Measurements from ENCODE around the gene ABLIM1. TPM values are rescaled to one million over a fixed set of nuclear protein-coding genes. Genes with fewer than 3 reads are reported as not detected.

Gene ABLIM1
- total RNA-seq, 1 experiment from 2014 or later, result 2.3 TPM

DNA sequence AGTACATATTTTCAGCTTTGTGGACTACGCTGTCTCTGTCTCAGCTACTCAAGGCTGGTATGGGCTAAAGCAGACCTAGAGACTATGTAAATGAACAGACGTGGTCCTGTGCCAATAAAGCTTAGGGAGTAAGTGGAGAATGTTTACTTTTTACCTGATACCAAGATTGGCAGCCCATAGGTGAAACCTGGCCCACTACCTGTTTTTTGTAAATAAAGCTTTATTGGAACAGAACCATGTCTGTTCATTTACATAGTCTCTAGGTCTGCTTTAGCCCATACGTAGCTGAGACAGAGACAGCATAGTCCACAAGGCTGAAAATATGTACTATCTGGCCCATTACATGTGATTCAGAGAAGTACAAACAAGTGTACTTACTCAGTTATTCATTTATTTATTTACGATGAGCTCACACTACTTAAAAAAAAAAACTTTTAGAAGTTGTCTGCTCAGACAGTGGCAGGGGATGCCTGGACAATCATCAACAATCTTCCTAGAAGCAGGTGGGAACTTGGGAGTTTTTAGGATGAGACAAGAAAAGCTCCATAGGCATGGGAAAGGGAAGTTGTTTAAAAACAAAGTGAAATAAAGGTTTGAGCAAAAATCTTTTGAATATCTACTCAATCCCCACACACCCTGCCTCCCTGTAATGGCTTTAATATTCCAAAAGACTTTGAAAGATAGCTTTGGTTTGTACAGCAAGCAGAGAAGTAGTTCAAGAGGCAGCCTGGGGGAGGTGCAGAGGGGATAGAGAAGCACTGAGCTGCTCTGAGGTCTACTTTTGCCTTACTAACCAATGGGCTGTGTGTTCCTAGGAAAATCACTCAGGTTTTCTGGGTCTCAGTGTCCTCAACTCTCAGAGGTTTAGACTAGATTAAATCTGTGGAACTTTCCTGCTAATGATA, 139.4 kb downstream of the ABLIM1 start:
- DNase-seq (ENCODE audit: low spot score), result no peak

DNA sequence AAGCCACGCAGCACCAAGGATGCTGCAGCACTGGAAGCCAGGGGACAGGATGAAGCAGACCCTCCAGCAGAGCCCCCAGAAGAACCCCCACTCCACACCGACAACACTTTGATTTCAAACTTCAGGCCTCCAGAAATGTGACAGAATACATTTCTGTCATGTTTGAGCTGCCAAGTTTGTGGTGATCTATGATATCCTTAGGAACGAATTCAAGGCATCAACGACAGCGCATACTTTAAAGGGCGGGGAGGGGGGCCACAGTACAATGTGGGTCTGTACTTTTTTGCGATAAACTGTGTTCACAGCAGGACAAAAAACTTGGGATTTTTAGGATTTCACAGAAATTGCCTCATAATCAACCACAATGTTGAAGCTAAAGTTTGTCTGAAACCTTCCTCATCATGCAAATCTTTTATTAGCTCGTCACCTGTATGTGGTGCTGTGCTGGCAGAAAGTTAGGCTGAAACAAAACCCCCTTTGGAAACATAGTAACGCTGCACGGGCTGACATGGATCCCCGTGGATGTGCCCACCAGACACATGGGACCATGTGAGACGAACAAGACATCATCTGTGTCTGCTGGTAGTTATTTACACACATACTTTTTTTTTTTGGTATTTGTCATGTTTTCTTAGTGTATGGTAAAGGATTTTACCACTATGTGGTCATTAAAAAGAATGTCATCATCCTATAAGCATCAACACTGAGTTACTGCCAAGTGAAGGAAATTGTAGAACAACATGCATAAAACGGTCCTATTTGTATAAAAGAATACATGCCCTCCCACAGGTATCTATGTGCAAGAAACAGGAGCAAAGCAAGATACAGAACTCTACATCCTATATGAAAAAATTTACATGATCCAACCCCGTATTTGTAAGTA, 140.5 kb downstream of the ABLIM1 start:
- DNase-seq (ENCODE audit: low spot score), result no peak

DNA sequence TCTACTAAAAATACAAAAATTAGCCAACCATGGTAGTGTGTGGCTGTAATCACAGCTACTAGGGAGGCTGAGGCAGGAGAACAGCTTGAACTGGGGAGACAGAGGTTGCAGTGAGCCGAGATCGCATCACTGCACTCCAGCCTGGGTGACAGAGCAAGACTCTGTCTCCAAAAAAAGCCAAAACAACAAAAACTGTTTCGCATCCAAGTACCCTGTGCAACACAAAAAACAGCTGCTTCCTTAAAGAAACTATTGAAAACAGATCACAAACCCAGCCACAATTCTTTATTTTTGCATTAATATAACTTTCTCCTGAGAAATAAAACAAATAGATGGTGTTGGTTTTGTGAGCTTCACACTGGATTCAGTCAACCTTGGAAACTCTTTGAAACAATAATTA, 141.7 kb downstream of the ABLIM1 start:
- no peak for DNase-seq (ENCODE audit: low spot score)

DNA sequence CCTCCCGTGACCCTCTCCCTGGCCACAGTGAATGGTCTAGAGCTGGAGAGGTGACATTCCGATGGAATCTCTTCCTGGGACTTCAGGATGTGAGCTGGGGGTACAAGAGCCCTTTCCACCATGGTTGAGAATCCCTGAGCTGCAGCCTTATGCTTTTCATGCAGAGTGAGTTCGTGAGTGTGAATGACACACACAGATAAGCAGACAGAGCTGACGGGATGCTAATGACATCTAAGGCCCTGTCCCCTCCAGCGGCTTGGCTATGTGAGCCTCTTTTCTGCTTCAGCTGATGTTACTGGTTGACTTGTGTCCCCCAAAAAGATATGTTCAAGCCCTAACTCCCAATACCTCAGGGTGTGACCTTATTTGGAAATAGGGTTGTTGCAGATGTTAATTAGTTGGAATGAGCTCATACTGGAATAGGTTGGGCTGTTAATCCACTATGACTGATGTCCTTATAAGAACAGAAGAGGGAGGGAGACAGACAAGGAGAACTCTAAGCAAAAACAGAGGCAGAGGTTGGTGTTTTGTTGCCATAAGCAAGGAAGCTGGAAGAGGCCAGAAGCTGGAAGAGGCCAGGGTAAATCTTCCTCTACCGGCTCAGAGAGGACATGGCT, 142.7 kb downstream of the ABLIM1 start:
- DNase-seq (ENCODE audit: low spot score), result no peak

DNA sequence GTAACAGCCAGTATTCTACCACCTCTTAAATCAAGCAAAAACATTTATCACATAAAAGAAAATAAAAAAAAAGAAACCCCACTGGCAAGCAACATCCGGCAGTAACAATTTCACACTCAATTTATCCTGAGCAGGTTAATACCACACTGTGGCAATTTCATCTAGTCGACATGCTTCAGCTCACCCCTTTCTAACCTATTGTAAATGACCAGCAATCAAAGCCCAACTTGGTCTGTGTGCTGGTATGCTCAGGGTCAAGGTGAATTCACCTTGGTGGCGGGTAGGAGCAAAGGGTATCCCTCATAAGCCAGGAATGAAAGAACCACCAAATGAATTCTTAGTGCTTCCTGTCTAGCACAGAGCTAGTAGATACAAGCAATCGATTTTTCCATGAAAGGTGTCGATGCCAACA, 144.7 kb downstream of the ABLIM1 start:
- DNase-seq (ENCODE audit: low spot score), result no peak

DNA sequence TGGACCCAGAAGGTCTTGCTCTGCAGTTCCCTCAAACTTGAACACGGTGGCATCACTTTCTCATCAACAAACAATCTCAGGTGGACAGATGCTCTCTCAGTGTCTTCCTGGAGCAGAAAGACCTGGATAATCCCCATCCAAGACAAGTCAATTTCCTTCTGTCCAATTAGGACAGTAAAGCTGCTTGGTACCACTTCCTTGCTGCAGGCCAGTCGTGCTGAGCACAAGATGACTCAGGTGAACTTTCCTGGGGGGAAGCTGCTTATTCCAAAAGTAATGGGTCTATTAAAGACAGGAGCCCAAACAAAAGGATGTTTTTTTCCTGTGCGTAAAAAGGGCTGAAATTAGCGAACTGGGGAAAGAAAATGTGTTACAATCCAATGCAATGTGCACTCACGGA, 146.2 kb downstream of the ABLIM1 start:
- no peak for DNase-seq (ENCODE audit: low spot score)

DNA sequence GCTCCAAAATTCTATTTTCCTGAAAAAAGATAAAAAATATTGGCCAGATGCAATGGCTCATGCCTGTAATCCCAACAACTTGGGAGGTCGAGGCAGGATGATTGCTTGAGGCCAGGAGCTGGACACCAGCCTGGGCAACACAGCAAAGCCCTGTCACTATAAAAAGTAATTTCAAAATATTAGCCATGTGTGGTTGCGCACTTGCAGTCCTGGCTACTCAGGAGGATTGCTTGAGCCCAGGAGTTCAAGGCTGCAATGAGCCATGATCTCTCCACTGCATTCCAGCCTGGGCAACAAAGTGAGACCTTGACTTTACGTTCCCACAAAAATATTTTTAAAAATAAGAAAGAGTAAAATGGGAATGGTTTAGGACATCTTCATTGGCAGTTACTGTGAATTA, 149.7 kb downstream of the ABLIM1 start:
- no peak for DNase-seq (ENCODE audit: low spot score)

DNA sequence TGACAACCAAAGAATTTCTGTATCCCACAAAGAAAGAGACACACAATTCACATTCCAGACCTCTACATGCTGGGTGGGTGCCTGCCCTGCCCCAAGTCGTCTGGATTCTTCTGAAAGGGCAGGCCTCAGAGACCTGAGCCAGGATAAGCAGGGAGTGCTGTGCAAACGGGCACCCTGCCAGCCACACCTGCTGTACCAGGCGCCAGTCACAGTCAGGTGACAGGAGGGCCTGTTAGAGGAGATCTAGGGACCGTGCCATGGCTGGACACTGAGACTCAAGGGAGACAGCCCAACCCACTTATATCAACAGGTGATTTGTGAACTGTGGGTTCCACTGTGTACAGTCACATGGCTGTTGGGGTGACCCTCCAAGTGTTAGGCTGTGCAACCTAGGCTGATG, 150.6 kb downstream of the ABLIM1 start:
- DNase-seq (ENCODE audit: low spot score), result no peak

DNA sequence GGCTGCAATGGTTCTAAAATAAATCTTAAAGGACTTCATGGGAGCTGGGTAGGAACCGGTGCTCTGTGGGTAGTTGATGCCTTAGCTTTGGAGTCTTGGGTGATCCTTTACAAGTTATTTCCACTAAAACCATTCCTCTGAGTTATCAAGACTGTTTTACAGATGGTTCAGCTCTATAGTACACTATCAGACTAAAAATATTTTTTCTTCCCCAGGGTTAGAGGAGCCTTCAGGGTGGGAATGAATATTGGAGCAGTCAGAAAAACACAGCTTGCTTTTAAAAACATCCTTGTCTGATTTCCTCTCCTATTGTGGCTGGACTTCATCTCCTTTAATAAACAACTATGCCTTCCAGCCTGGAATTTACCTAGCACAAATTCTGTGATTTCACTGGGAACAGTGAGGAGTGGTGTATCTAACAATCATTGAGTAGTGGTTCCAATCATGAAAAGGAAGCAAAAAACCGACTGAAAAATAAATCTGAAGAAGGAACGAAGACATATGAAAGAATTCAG, 151.1 kb downstream of the ABLIM1 start:
- DNase-seq (ENCODE audit: low spot score), result no peak

DNA sequence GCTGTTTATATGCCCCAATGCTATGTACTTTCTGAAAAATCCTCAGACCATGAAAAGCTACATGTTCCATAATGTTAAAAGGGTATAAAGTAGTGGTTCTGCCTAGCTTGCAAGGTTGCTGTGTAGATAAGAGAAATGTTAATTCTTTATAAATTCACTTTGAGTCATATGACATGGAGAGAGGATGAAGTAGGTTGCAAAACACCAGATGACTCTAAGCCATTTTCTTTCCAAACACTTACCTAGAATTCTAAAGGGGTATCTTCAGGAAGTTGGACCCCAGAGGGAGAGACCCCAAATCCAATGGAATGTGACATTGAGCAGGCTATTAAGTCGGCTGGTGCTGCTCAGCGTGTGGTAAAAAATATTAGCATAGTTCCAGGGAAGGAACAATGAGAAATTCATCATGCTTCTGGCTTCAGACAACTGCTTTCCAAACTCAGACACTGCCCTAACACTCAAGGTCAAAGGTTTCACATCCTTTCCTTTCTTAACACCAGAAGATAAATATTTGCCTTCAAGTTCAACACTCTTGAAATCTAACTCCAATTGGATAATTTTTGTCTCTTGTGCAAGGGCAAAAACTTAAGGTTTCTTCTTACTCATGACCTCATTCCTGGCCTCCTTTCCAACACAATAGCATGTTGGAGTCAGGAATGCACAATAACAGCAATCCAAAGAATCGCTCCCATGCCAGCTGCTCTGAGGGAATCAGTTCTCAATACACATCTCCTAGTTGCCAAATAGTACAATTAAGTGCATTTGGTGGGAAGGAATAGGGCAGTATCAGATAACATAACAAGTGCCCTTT, 153.1 kb downstream of the ABLIM1 start:
- DNase-seq (ENCODE audit: low spot score), result no peak

DNA sequence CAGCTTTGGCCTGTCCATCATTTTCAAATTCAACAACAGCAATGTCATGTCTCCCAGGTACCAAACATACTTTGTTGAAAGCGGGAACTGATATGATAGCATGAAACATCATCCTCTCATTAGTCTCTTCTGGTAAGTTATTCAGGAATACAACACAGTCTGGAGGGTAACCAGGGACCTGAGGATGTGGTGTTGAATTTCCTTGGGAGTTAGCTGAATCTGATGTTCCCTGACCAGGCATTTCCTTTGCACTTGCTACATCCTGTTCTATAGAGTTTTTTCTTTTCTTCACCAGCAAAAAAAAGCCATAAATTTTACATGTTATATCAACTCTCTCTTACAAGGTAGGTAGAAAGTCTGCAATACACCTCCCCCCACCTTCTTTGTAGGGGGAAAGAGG, 156.0 kb downstream of the ABLIM1 start:
- DNase-seq (ENCODE audit: low spot score), result no peak

DNA sequence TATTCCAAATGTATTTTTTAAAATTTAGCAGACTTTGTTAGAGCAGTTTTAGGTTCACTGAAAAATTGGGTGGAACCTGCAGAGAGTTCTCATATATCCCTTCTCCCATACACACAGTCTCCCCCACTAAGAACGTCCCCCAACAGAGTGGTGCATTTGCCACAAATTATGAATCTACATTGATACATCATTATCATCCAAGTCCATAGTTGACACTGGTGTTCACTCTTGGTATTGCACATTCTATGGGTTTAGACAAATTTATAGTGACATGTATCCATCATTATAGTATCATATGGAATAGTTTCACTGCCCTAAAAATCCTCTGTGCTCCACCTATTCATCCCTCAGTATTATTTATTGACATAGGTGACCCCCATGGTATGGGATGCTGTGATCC, 156.4 kb downstream of the ABLIM1 start:
- DNase-seq (ENCODE audit: low spot score), result no peak

DNA sequence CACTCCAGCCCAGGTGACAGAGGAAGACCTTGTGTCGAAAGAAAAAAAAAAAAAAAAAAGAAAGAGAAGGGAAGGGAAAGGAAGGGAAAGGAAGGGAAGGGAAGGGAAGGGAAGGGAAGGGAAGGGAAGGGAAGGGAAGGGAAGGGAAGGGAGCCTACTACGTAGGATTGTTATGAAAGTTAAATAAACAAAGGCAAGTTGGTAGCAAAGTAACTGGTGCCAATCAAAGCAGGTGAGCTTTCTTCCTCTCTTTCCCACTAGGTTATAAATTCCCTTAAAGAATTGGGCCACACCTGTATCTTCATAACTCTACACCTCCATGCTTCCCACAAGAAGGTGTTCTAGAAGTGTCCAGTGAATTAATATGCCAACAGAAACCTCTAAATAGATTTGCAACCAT, 157.4 kb downstream of the ABLIM1 start:
- DNase-seq (ENCODE audit: low spot score), result no peak

DNA sequence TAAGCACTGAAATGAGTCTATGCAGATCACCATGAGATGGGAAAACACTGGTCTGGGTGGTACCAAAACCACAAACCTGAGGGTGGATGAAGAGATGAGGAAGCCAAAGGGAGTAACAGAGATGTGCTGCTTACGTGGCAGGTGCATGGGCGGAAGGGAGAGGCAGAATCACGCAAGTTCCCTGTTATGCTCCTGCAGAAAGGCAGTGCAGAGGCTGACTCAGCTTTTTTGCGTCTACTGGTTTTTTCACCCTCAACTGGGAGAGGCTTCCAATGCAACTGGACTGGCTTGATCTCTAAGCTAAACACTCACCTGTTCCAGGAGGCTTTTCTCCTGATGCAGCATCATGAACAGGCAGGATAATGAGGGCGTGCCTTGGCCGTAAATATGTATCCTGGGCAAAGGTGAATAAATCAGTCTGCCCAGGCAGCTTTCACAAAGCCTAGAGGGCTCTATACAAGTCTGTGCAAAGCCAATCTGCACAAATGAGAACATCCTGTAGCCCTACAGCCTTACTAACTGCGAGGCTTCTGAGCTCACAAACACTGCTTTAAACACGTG, 158.4 kb downstream of the ABLIM1 start:
- DNase-seq (ENCODE audit: low spot score), result no peak

DNA sequence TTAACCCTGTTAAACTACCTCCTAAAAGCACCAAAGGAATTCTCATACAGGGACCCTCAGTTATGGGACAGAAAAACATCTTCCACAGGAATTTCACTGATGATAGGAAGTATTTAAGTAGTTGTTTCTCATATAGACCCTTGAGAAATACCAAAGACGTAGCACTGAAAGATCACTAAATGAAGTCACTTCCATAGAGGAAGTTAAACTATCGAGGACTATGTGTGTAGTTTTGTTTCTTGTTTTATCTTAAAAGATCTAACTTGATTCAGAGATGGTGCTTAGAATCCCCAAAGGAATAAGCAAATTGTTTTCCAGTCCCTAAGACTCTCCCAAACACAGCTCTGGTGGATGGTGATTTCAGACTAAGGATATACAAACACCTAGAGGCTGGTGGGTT, 159.0 kb downstream of the ABLIM1 start:
- no peak for DNase-seq (ENCODE audit: low spot score)

DNA sequence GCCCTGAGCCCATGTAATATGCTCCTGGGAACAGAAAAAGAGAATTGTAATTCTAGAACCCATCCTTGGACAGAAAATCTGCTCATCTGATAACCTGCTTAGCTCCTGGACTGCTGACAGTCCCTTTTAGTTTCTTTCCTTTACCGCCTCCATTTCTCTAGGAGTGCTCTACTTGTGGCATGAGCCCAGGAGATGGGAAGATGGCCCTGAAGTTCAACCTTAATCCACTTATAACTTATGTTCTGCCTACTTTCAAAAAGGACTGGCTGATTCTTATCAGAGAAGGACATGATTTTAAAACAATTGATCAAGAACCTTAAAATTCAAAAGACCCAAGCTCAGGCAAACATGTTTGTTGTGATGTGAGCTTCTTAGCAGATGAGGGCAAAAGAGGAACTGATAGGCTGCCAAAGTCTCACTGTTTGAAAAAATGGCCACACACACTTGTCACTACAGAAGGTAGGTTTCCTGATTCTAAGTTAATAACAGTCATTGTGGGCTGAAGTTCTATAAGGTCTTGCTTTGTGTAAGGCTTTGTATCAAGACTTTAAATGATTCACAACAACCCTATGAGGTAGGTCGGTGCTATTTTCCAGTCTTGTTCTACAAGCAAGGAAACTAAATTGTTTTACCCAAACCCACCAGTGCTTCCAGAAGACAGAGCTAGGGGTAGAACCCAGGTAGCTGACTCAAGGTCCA, 159.5 kb downstream of the ABLIM1 start:
- no peak for DNase-seq (ENCODE audit: low spot score)

DNA sequence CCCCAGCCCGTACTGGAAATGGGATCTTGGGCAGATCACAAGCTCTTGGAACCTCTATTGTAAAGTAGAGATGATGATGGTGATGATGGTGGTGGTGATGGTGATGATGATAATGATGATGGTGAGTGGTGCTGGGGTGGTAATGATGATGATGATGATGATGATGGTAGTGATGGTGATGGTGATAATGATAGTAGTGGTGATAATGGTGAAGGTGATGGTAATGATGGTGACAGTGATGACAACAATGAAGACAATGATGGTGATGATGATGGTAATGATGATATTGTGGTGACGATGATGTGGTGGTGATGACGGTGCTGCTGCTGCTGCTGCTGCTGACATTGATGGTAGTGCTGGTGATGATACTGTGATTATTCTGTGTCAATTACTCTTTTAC, 162.8 kb downstream of the ABLIM1 start:
- no peak for DNase-seq (ENCODE audit: low spot score)

DNA sequence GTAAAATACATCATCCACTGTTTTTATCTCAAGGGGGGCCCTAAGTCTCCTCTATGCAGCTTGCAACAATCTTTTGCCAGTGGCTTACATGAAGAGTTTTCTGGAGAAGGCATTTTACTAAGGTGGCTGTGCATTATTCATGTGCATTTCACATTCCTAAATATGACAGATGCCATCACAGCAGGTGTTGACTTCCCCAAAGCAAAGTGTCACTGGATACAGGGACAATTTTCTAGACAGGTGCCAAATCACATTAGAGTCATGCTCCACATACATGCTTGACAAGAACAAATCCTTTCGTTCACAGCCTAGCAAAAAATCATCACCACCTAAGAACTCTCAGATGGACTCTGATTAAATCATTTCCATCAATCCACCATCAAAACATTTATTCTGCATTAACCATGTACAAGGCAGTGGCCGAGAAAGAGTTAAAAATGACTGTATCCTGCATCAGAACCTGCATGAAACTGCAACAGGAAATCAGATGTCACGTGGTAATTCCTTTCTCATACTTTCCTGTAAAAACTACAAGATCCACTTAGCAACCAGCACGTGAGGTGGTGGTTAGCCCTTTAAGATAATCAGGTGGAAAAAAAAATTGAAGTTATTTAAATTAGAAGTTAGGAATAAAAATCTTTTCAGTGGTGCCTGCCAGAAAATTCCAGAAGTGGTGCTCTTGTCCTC, 165.6 kb downstream of the ABLIM1 start:
- DNase-seq (ENCODE audit: low spot score), result peak; percentile 69

DNA sequence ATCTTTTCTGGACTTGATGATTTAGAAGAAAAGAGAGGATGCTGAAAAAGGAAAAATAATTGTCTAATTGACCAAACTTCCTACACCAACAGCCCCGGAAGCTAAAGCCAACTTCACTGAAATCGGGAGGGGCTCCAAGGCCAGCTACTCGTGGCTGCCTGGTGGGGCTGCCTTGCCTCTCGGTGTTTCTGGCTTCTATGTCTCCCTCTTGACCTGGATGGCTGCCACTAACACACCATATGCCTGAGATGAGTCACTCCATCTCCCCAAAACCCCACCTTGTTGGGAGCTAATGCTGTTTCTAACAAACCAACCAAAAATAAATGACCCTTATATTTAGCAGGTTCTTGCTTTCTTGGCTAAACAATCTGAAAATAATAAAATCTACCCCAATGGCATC, 166.1 kb downstream of the ABLIM1 start:
- peak; percentile 46 for DNase-seq (ENCODE audit: low spot score)

DNA sequence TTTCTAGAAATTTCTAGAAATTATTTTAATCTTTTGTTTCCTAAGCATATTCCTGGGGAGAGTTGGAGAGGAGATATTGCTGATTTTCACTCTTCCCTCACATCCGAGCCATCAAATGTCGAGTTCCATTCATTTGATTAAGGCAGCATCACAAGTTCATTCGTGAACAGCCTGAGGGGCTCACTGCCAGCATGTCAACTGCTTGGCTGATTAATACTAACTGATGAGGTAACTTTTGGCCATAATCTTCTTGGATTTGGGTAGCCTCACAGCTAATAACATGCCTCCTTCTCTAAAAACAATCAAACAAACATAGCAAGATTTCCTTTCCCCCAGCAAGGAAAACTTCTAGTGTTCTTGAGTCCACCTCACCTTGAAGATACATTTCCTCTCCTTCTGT, 166.7 kb downstream of the ABLIM1 start:
- no peak for DNase-seq (ENCODE audit: low spot score)
